Measurements from ENCODE around the gene AP4E1.
"Not testable (repeated sequence)": the region's sequence is repeated elsewhere in the genome, so short reads cannot be mapped to it uniquely, and the experiment has no call there.

Gene AP4E1

GRCh38 chr15:51016615-51017014 is 108.1 kb downstream of the AP4E1 start:
- H3K4me3 ChIP-seq (ENCODE audit: low read depth, low read length) = no peak overlapping the region

DNA sequence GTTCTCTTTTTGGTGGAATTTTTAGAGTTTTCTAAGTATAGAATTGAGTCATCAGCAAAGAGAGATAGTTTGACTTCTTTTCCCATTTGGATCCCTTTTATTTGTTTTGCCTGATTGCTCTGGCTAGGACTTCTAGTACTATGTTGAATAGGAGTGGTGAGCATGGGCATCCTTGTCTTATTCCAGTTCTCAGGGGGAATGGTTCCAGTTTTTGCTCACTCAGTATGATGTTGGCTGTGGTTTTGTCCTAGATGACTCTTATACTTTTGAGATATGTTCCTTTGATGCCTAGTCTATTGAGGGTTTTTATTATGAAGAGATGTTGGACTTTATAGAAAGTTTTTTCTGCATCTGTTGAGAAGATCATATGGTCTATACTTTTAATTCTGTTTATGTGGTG is 113.7 kb downstream of the AP4E1 start:
- H3K4me3 ChIP-seq (ENCODE audit: low read depth, low read length) = no peak overlapping the region

- no peak overlapping the region for H3K4me3 ChIP-seq (ENCODE audit: low read depth, low read length)
Observed at GRCh38 chr15:51023499-51023898, 115.0 kb downstream of the AP4E1 start.

- no peak overlapping the region for H3K4me3 ChIP-seq (ENCODE audit: low read depth, low read length)
Observed at GRCh38 chr15:51024735-51025453, 116.4 kb downstream of the AP4E1 start.

GRCh38 chr15:51025454-51025846 is 117.0 kb downstream of the AP4E1 start:
- no peak overlapping the region for H3K4me3 ChIP-seq (ENCODE audit: low read depth, low read length)

DNA sequence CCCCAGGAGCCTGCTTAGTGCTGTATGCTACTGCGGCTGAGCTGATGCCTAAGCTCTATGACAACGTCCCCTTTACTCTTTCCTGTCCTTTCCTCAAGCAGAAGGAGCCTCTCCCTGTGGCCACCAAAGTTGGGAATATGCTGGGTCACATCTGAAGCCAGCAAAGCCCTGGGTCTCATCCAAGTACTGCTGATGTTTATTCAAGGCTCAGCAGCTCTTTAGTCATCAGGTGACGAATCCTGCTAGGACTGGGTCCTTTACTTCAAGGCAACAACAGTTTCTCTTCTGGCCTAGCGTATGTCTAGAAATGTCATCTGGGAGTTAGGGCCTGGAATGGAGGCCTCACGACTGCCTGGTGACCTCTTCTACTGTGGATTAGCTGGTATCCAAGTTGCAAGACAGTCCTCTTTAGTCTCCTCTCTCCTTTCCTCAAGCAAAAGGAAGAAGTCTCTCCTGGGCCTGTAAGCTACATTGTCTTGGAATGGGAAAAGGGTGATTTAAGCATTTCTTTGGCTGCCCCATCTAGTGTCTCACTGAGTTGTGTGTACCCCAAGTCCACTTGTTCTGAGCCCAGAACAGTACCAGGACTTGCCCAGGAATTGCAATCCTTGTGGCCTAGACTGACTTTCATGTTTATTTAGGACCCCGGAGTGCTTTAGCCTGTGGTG is 122.3 kb downstream of the AP4E1 start:
- H3K4me3 ChIP-seq (ENCODE audit: low read depth, low read length) = no peak overlapping the region

DNA sequence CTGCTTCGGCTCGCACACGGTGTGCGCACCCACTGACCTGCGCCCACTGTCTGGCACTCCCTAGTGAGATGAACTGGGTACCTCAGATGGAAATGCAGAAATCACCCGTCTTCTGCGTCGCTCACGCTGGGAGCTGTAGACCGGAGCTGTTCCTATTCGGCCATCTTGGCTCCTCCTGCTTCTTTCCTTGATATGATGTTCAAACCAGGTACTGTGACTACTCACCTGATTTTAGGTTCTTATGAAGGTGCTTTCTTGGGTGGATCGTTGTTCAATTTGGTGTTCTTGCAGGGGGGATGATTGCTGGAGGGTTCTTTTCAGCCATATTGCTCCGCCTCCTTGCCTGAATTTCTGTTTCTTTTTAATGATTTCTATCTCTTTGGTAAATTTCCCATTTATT is 129.0 kb downstream of the AP4E1 start:
- not testable (repeated sequence) for H3K4me3 ChIP-seq (ENCODE audit: low read depth, low read length)

- H3K4me3 ChIP-seq (ENCODE audit: low read depth, low read length) = no peak overlapping the region
Observed at GRCh38 chr15:51038162-51038973, 129.9 kb downstream of the AP4E1 start.

- H3K4me3 ChIP-seq (ENCODE audit: low read depth, low read length) = no peak overlapping the region
Observed at GRCh38 chr15:51038974-51039319, 130.5 kb downstream of the AP4E1 start.

DNA sequence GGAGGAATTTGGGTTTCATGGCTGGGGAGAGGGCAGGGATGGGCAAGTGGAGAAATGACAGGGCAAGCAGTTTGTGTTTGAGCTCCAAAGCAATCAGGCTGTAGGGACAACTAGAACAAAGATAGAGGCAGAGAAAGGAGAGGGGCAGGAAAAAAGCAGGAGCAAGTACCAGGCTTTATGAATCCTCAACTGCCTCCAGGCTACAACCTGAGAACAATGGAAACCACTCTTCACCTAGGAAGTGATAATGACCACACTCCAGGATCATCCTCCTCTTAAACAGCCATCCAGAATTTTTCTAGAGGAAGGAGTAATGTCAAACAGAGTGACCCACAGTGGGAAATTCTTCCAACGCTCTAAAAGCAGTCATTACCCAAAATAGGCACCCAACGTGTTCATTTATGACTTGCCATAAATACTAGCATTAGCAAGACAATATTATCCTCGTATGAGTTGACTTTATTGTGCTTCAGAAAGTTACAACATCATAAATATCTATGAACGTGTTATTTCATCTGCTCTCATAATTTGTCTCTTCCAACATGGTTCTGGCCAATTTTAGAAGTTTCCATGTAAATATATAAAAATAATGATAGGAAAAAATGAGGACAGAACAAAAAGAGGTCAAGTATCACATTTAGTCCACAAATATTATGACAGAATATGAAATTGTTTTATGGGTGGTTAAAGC is 135.7 kb downstream of the AP4E1 start:
- H3K4me3 ChIP-seq (ENCODE audit: low read depth, low read length) = no peak overlapping the region

- H3K4me3 ChIP-seq (ENCODE audit: low read depth, low read length) = no peak overlapping the region
Observed at GRCh38 chr15:51046016-51046415, 137.5 kb downstream of the AP4E1 start.

GRCh38 chr15:51046799-51047449 is 138.4 kb downstream of the AP4E1 start:
- no peak overlapping the region for H3K4me3 ChIP-seq (ENCODE audit: low read depth, low read length)

- H3K4me3 ChIP-seq (ENCODE audit: low read depth, low read length) = no peak overlapping the region
Observed at GRCh38 chr15:51048308-51048707, 139.8 kb downstream of the AP4E1 start.

DNA sequence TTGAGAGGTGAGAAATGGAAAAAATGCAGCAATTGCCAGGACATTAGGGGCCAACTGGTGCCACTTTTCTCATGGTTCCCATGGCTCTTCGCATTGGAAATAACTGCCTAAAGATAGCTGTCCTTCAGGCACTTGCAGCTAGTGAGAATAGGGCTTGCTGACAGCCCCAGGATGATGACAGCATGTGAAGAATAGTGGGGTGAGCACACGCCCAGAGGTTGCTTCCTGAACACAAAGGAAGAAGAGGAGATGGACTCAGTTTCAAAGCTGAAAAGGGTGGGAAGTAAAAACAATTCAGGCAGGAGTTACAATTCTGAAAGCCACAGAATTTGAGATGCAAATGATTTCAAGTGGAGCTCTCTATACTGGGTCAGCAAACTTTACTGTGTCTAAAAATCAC is 140.6 kb downstream of the AP4E1 start:
- no peak overlapping the region for H3K4me3 ChIP-seq (ENCODE audit: low read depth, low read length)

GRCh38 chr15:51051776-51052175 is 143.3 kb downstream of the AP4E1 start:
- no peak overlapping the region for H3K4me3 ChIP-seq (ENCODE audit: low read depth, low read length)

- no peak overlapping the region for H3K4me3 ChIP-seq (ENCODE audit: low read depth, low read length)
Observed at GRCh38 chr15:51053571-51053970, 145.1 kb downstream of the AP4E1 start.

- H3K4me3 ChIP-seq (ENCODE audit: low read depth, low read length) = no peak overlapping the region
Observed at GRCh38 chr15:51054535-51054934, 146.1 kb downstream of the AP4E1 start.

Measured in iPS-11a (cell line).